ENCODE results near the gene KDM5A. TPM values are rescaled to one million over a fixed set of nuclear protein-coding genes. Genes with fewer than 3 reads are reported as not detected.

Gene KDM5A
- total and polyA plus RNA-seq, 2 donors (not counting 3 experiments of a cell fraction or from before 2014, with no cell fraction given): 12.6 to 61.0 TPM

GRCh38 chr12:308511-308910 is 80.6 kb downstream of the KDM5A start:
- Histone ChIP-seq H3K4me3 (replicated peaks in 1 of 3; ENCODE audit: insufficient read depth in 1 of 3, low read depth in 1 of 3, low read length in 3 of 3) (no peak overlapping the region), H3K27me3 (ENCODE audit: control insufficient read depth in 2 of 2, insufficient read depth in 2 of 2, low read length in 2 of 2) (no peaks in the 10 kb centered on the region), H3K9ac (replicated peaks; ENCODE audit: extremely low read depth, insufficient read depth, low read length) (no peak overlapping the region), H3K9me3 (replicated peaks; ENCODE audit: control insufficient read depth, insufficient read depth, low read length) (no peaks in the 10 kb centered on the region), H3K4me2 (ENCODE audit: insufficient read depth, low read length) (no peak overlapping the region), H3K36me3 (ENCODE audit: control insufficient read depth in 2 of 2, extremely low read depth in 1 of 2, insufficient read depth in 2 of 2, low read length in 2 of 2) (peaks cover 25 to 32% of the 10 kb centered on the region in 2 experiments), H3K79me2 (ENCODE audit: control insufficient read depth, insufficient read depth, low read length) (peaks cover 6% of the 10 kb centered on the region), H4K20me1 (replicated peaks; ENCODE audit: control insufficient read depth, extremely low read depth, insufficient read depth, low read length) (no peaks in the 10 kb centered on the region), H3K9me1 (replicated peaks; ENCODE audit: control insufficient read depth, extremely low read depth, insufficient read depth, low read length) (no peaks in the 10 kb centered on the region), H2AFZ (ENCODE audit: low read depth, low read length) (no peak overlapping the region), H3K27ac (ENCODE audit: insufficient read depth, low read depth, low read length) (no peak overlapping the region), H3K4me1 (ENCODE audit: control insufficient read depth, extremely low read depth, insufficient read depth, low read length) (no peaks in the 10 kb centered on the region)
- no peak for TF ChIP-seq EZH2 (IDR thresholded peaks at IDR 0.05; ENCODE audit: borderline replicate concordance, low read depth, low read length, severe bottlenecking)
- POLR2A ChIA-PET: no interaction called here
- dilution Hi-C loops (cut with MboI; ENCODE audit: extremely low pct_ligation_motif_present, low sequenced_read_pairs) (no loop called here), intact Hi-C loops (cut with micrococcal nuclease) (no loop called here)
- FAIRE-seq (no peak), DNase-seq (ENCODE audit: low read depth, low spot score) (no peak)
- BruUV-seq (replicated peaks): no TSS peak
- CTCF ChIA-PET: no interaction called here

- Histone ChIP-seq H3K27me3 (ENCODE audit: control insufficient read depth in 2 of 2, insufficient read depth in 2 of 2, low read length in 2 of 2) (no peaks in the 10 kb centered on the region), H3K9ac (replicated peaks; ENCODE audit: extremely low read depth, insufficient read depth, low read length) (no peak overlapping the region), H3K4me2 (ENCODE audit: insufficient read depth, low read length) (no peak overlapping the region), H3K4me1 (ENCODE audit: control insufficient read depth, extremely low read depth, insufficient read depth, low read length) (no peaks in the 10 kb centered on the region), H3K4me3 (replicated peaks in 1 of 3; ENCODE audit: insufficient read depth in 1 of 3, low read depth in 1 of 3, low read length in 3 of 3) (no peak overlapping the region), H3K79me2 (ENCODE audit: control insufficient read depth, insufficient read depth, low read length) (peaks cover 12% of the 10 kb centered on the region), H3K36me3 (ENCODE audit: control insufficient read depth in 2 of 2, extremely low read depth in 1 of 2, insufficient read depth in 2 of 2, low read length in 2 of 2) (peaks cover 20 to 28% of the 10 kb centered on the region in 2 experiments), H3K9me1 (replicated peaks; ENCODE audit: control insufficient read depth, extremely low read depth, insufficient read depth, low read length) (no peaks in the 10 kb centered on the region), H4K20me1 (replicated peaks; ENCODE audit: control insufficient read depth, extremely low read depth, insufficient read depth, low read length) (no peaks in the 10 kb centered on the region), H2AFZ (ENCODE audit: low read depth, low read length) (no peak overlapping the region), H3K27ac (ENCODE audit: insufficient read depth, low read depth, low read length) (no peak overlapping the region), H3K9me3 (replicated peaks; ENCODE audit: control insufficient read depth, insufficient read depth, low read length) (no peaks in the 10 kb centered on the region)
- no peak for FAIRE-seq
- CTCF ChIA-PET: no interaction called here
- DNase-seq (ENCODE audit: low read depth, low spot score): no peak
- intact Hi-C loops (cut with micrococcal nuclease) (no loop called here), dilution Hi-C loops (cut with MboI; ENCODE audit: extremely low pct_ligation_motif_present, low sequenced_read_pairs) (no loop called here)
- TF ChIP-seq GATA2 (IDR thresholded peaks at IDR 0.05; ENCODE audit: insufficient read depth, insufficient read length, low read depth, low read length): no peak
- no peak for TF ChIP-seq MAX (IDR thresholded peaks at IDR 0.05; ENCODE audit: insufficient read depth, insufficient read length)
- TF ChIP-seq JUN (IDR thresholded peaks at IDR 0.05; ENCODE audit: borderline replicate concordance, insufficient read depth, insufficient read length, low read depth): no peak
- POLR2A ChIA-PET: no interaction called here
- TSS peak; percentile 57 for BruUV-seq (replicated peaks)
Measured at GRCh38 chr12:307406-307805, 81.7 kb downstream of the KDM5A start.

Measured in endothelial cell of umbilical vein (primary cell).